ENCODE measurements around the gene DAZ4.
"Not testable (repeated sequence)": the region's sequence is repeated elsewhere in the genome, so short reads cannot be mapped to it uniquely, and the experiment has no call there.

DAZ4 gene, protein sequence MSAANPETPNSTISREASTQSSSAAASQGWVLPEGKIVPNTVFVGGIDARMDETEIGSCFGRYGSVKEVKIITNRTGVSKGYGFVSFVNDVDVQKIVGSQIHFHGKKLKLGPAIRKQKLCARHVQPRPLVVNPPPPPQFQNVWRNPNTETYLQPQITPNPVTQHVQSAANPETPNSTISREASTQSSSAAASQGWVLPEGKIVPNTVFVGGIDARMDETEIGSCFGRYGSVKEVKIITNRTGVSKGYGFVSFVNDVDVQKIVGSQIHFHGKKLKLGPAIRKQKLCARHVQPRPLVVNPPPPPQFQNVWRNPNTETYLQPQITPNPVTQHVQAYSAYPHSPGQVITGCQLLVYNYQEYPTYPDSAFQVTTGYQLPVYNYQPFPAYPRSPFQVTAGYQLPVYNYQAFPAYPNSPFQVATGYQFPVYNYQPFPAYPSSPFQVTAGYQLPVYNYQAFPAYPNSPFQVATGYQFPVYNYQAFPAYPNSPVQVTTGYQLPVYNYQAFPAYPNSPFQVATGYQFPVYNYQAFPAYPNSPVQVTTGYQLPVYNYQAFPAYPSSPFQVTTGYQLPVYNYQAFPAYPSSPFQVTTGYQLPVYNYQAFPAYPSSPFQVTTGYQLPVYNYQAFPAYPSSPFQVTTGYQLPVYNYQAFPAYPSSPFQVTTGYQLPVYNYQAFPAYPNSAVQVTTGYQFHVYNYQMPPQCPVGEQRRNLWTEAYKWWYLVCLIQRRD

DNA sequence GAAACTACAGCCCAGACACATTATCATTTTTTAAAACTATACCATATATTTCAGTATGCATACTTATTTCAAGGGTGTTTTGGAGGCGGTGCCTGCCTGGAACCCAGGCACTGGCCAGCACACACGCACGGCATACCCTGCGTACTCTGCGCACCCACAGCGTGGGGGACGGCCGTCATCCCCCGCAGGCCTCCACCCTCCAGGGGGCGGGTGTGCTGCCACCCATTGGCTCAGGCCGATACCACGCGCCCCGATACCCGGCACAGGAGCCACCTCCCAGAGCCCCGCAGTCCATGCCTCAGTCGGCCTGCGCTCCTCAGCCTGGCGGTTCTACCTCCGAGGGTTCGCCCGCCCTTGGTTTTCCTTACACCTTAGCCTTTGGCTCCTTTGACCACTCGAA lies at the start of gene DAZ4:
Gene DAZ4 (plus strand): TSS at position 301 of the 400 bp plus-strand sequence. CDS start 208 bp downstream, outside the sequence.
- DNase-seq: not testable (repeated sequence)

DNA sequence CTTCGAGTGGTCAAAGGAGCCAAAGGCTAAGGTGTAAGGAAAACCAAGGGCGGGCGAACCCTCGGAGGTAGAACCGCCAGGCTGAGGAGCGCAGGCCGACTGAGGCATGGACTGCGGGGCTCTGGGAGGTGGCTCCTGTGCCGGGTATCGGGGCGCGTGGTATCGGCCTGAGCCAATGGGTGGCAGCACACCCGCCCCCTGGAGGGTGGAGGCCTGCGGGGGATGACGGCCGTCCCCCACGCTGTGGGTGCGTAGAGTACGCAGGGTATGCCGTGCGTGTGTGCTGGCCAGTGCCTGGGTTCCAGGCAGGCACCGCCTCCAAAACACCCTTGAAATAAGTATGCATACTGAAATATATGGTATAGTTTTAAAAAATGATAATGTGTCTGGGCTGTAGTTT lies 20.4 kb upstream of the DAZ4 start, which contains the start of gene DAZ3:
Gene DAZ3 (minus strand): TSS at position 101 of the 400 bp plus-strand sequence. CDS start 208 bp downstream, outside the sequence.
- DNase-seq: not testable (repeated sequence)

DNA sequence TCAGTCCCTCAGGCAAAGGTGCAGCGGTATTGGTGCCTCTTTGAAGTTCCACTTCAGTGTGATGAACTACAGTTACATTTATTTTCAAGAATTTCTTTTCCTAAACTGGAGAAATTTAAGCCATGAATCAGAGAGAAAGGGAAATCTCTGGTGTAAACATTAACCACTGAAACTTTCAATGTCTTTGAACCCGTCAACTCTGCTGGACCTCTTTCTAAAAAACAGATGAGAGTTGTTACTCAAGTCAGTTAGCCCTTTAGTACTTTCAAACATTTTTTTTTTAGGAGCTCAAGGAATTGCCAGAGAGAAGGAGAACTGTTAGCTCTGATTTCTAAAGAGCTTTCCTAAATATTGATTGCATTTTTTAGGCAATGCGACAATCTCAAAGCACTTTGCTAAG lies 11.9 kb upstream of the DAZ4 start:
- DNase-seq: not testable (repeated sequence)

DNA sequence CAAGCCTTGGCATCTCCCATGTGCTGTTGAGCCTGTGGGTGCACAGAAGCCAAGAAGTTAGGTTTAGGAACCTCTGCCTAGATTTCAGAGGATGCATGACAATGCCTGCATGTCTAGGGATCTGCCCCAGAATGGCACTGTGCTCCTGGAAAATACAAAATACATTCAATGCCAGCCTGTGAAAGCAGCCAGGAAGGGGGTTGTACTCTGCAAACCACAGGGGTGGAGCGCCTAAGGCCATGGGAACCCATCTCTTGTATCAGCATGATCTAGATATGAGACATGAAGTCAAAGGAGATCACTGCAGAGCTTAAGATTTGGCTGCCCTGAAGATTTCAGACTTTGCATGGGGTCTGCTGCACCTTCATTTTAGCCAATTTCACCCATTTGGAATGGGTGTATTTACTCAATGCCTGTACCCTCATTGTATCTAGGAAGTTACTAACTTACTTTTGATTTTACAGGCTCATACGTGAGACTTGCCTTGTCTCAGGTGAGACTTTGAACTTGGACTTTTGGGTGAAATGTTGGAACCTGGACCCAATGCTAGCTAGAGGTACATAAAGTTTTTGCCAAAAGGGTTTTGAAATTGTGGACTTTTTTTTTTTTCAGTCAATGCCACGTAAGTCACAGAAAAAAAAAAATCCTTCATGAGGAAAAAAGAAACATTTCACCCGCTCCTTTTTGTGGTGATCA lies 9.4 kb upstream of the DAZ4 start:
- not testable (repeated sequence) for DNase-seq

DNA sequence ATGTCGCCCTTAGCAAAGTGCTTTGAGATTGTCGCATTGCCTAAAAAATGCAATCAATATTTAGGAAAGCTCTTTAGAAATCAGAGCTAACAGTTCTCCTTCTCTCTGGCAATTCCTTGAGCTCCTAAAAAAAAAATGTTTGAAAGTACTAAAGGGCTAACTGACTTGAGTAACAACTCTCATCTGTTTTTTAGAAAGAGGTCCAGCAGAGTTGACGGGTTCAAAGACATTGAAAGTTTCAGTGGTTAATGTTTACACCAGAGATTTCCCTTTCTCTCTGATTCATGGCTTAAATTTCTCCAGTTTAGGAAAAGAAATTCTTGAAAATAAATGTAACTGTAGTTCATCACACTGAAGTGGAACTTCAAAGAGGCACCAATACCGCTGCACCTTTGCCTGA lies 8.7 kb upstream of the DAZ4 start:
- DNase-seq: not testable (repeated sequence)

Measured in retina (tissue), 1 donor.